HG03066 (cell line): ENCODE data around the gene C2CD3.

ENCODE experiments used
- ATAC-seq: cut with Tn5 transposase; IDR thresholded peaks from one replicate; pipeline ENCODE4 v1.9.1; 2021; ENCODE audit warnings: low read depth; ENCODE audit not compliant: unreplicated experiment

Gene C2CD3

DNA sequence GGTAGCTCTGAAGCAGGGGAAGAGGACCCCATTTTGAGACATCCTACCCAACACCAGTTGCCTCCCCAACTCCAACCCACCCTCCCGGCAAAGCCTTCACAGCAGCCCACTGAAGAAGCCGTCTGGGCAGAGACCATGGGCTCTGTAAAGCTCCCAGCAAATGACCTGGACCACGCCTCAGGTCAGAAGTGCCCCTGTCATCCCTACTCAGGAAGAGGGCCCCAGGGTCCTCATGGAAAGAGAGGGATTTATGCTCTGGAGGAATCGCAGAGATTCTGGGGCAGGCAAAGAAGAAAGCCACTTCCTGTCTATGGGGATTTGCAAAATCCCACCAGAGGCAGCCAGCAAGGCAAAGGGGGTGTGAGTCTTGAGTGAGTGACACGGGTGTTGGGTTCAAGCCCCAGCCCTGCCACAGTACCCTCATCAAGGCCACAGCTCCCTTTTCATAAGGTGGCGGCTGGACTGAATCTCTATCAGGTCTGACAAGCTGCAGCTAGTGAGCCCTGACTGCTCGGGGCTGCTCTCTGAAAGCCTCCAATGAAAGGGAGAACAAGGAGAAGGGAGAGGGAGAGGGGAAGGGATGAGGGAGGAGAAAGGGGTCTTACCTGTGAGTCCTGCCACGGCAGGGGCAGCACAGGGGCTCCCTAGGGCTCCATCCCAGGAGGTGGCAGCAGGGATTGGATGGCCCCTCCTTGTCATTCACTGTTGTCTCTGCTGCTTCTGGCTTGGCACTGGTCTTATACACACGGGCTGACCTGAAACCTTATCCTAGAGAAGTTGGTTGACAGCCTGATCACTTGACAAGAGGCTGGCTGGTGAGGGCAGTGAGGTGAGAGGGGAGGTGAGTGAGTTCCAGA lies 162.2 kb downstream of the C2CD3 start, which contains the start of gene UCP3:
Gene UCP3 (minus strand): TSS at position 713 of the 857 bp plus-strand sequence. CDS start 2,043 bp downstream, outside the sequence.
- ATAC-seq: no peak

DNA sequence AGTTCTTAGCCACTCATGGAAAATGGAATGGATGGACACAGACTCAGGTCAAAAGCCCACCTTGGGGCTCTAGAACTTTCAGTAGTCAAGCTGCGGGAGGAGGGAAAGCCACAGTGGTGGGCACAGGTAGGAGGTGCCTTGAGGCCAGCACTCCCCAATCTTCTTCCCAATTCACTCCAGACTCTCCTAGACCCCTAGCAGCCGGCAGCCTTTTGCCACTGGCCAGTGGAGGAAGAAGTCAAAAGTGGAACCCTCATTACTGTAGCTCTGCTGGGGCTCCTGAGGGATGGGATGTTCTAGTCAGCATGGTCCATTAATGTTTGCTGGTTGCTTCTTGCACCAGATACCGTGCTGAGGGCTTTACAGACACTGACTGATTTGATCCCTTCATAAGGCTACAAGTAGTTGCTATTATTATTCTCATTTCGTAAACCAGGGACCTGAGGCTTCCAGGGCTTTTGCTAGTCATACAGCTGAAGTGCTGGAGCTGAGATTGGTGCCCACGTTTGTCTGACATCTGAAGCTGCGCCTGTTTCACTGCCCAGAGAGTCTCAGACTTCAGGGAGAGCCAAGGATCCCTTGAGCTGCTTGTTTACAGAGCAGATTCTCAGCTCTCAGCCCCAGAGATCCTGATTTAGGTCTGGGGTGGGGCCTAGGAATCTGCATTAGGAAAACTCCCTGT lies 163.0 kb downstream of the C2CD3 start:
- no peak for ATAC-seq

- no peak for ATAC-seq
Observed at GRCh38 chr11:74006743-74007304, 164.0 kb downstream of the C2CD3 start.

DNA sequence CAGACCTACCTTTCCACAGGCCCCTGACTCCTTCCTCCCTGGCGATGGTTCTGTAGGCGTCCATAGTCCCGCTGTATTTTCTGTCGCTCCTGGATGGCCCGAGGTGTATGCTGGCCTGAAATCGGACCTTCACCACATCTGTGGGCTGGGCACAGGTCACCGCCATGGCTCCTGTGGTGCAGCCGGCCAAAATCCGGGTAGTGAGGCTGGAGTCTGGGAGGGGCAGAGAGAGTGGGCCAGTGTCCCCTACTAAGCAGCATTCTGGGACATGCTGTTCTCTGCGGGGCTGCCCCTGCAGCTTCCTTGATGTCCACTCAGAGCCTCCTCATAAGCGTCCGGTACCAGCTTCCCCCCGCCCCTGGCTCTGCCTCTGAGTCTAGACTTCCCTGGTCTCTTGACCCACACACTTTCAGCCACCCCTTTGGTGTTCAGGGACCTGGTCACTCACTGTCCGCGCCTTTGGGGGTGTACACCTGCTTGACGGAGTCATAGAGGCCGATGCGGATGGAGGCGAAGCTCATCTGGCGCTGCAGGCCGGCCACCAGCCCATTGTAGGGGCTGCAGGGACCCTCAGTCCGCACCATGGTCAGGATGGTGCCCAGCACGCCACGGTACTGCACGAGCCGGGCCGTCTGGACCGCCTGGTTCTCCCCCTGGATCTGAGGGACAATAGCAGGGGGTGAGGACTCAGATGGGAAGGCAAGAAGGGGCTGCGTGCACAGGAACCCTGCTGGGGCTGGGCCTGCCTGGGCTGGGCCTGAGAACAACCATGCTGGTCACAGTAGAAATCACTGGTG lies 164.9 kb downstream of the C2CD3 start:
- ATAC-seq: no peak

- ATAC-seq: no peak
Observed at GRCh38 chr11:74004759-74005615, 165.8 kb downstream of the C2CD3 start.

GRCh38 chr11:74004046-74004695 lies 166.6 kb downstream of the C2CD3 start:
- ATAC-seq: no peak

GRCh38 chr11:74002832-74003231 lies 168.0 kb downstream of the C2CD3 start:
- no peak for ATAC-seq

GRCh38 chr11:74001822-74002286 lies 168.9 kb downstream of the C2CD3 start:
- ATAC-seq: no peak

GRCh38 chr11:74000307-74001133 lies 170.3 kb downstream of the C2CD3 start:
- no peak for ATAC-seq

GRCh38 chr11:73999581-74000306 lies 171.1 kb downstream of the C2CD3 start:
- no peak for ATAC-seq

DNA sequence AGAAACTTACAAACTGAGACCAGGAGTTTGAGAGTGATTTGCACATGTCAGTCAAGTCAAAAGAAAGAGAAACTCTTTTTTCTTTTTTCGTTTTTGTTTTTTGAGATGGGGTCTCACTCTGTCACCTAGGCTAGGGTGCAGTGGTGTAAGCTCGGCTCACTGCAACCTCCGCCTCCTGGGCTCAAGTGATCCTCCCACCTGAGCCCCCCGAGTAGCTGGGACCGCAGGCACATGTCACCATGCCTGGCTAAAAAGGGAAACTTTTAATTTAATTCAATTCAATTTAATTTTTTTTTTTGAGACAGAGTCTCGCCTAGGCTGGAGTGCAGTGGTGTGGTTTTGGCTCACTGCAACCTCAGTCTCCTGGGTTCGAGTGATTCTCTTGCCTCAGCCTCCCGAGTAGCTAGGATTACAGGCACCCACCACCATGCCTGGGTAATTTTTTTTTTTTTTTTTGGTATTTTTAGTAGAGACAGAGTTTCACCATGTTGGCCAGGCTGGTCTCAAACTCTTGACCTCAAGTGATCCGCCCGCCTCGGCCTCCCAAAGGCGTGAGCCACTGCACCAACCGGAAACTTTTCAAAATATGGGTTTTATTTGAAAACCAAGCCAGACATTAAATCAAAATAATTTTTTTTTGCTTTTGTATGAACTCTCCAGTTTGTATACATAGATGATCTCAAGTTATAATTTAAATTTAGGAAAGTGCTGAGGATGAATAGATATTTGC lies 171.8 kb downstream of the C2CD3 start:
- ATAC-seq: no peak

DNA sequence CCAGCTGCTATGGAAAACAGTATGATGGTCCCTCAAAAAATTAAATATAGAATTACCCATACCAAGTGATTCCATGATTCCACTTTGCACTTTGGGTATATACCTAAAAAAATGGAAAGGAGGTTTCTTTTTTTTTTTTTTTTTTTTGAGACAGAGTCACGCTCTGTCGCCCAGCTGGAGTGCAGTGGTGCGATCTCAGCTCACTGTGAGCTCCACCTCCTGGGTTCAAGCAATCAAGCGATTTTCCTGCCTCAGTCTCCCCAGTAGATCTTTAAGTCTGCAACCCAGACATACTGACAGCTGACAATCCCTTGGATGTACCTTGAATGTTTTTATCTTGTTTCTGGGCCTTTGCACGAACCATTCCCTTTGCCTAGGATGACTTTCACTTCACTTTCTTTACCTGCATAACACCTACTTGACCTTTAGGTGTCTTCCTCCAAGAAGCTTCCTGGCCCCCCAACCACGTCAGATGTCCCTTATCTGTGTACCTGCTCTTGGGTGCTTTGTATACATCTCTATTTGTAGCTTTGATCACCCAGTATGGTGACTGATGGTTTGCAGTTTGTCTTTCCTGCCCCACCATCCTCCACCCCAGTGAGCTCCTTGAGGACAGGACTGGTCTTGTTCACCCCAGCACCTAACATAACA lies 173.6 kb downstream of the C2CD3 start:
- no peak for ATAC-seq

- no peak for ATAC-seq
Observed at GRCh38 chr11:73996161-73996747, 174.5 kb downstream of the C2CD3 start.

DNA sequence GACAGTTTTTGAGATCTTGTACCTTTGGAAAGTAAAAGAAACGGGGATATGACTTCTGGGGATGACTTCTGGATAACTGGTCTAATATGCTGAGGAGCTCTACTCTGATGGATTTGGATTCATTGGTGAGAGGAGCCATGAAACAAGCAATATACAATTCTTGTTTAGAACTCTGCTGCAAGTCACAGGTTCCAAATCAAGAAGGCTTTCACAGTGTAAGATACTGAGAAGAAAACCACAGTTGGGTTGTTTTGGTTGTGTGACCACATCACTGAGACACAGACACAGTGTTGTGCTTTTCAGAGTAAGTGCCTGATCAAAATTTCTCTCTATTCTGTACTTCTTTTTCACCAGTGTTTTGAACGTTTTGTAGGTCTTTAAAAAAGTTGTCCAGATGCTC lies 175.1 kb downstream of the C2CD3 start:
- no peak for ATAC-seq

DNA sequence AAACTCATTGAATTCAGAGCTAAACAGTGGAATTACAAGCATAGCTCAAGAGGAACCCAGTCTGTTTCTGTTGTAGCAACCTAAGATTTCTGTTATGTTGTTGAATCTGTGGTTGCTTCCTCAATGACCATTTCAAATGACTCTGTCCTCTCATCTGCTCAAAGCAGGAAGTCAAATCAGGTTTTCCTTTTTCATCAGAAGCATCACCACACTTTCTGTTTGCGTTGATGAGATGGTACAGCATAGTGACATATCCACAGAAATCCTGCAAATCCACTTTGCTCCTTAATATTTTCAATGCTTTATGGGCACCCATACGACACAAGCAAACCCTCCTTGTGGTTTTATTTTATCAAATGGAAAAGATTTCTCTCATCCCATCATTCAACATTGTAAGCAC lies 175.6 kb downstream of the C2CD3 start:
- ATAC-seq: no peak

GRCh38 chr11:73991471-73992006 lies 179.3 kb downstream of the C2CD3 start:
- ATAC-seq: no peak
